T-helper 1 cell (primary cell): ENCODE results near the gene SS18L1.

Experiments used
- DNase-seq, 5 donors: peaks; one replicate each; pipeline ENCODE4 v3.0.0-alpha.2; 2012 to 2020

Gene SS18L1

DNA sequence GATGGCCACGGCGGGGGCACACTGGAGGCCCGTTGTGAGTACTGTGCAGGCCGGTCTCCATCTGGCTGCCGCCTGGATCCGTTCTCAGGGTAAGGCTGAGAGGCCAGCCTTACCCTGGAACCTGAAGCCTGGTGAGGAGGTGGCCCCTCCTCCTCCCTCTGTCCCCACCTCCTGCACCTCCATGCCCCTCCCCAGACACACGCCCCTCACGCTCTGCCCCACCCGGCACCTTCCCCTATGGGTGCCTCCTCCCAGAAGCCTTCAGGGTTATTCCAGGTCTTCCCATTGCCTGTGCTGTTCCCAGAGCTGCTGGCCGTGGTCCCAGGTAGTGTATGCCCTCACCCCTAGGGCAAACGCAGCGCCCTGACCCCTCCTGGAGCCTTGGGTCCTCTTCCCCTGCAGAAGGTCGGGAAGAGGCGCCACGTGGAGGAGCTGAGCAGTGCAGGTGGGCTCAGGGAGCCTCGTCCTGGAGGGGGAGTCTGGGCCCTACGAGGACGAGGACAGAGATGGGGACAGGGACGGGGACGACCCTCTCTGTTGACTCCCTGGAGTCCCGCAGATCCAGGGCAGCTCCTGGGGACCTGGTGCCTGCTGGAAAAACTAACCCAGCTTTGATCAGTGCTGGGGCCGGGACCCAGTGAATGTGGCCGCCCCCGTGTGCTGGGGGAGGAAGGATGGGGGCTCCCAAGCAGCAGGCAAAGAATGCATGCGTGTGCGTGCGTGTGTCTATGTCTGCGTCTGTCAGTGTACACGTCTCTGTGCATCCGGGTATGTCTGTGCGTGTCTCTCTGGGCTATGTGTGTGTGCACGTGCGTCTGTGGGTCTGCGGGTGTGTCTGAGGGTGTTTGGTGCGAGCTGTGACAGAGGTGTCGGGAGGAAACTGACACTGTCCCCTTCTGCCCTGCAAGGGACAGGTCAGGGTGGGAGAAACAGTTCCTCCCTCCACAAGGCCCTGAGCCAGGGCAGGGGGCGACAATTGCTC is 84.7 kb downstream of the SS18L1 start:
- no peak for DNase-seq

- no peak for DNase-seq
Measured at GRCh38 chr20:62228982-62229545, 85.5 kb downstream of the SS18L1 start.

DNA sequence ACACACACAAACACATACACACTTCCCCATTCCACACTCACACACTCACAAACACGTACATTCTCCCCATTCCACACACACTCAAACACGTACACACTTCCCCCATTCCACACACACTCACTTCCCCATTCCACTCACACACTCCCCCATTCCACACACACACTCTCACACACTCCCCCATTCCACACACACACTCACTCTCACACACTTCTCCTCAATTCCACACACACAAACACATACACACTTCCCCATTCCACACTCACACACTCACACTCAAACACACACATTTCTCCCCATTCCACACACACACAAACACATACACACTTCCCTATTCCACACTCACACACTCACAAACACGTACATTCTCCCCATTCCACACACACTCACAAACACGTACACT is 86.1 kb downstream of the SS18L1 start:
- no peak for DNase-seq

DNA sequence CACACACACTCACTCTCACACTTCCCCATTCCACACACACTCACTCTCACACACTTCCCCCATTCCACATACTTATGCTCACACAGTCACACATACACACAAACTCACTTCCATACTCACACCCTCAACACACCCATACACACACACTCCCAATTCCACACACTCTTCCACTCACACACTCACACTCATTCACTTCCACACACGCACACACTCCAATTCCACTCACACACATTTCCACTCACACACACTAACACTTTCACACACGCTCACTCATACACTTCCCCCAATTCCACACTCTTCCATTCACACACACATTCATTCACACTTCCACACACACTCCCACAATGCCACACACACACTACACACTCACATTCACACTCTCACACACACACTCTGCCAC is 86.7 kb downstream of the SS18L1 start:
- no peak for DNase-seq

GRCh38 chr20:62230696-62231095 is 87.1 kb downstream of the SS18L1 start:
- DNase-seq, result no peak

DNA sequence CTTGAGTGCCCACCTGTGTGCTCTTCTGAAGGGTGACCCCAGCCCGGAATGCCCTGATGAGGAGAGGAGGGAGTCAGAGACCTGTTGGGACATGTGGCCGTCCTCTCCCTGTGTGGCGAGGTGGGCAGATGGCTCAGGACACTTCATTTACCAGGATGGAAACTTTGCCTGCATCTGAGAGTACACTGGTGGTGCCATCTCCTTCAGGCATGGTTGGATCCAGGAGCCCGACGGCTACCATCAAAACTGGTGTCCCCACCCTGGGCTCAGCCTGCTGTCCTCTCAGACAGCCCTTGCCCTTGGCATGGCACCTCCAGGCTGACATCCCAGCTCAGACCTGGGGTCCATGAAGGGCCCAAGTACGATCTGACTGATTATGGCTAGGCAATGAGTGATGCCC is 87.7 kb downstream of the SS18L1 start:
- DNase-seq, result no peak
